HepG2 (cell line): Measurements from ENCODE around the gene PATZ1. TPM values are rescaled to one million over a fixed set of nuclear protein-coding genes. Genes with fewer than 3 reads are reported as not detected.
A peak's percentile ranks its signal among the peaks of the same experiment; 100 is the strongest.

Experiments used
- CREB1 ChIP-seq, 2 experiments: fragments of 450-650 bp in 1 of 2; IDR thresholded peaks; 2 replicates each; pipeline ENCODE4 v1.6.1; 2016 to 2017; ENCODE audit warnings: control low read depth in 1 of 2, mild to moderate bottlenecking in 1 of 2, missing compliant biosample characterization in 1 of 2, missing genetic modification characterization in 1 of 2
- CTCF ChIP-seq: sonication (generic); formaldehyde crosslinking; IDR thresholded peaks from 2 replicates; pipeline ENCODE4 v1.5.0; 2020; ENCODE audit warnings: mild to moderate bottlenecking, missing genetic modification reagents, moderate library complexity
- DMAP1 ChIP-seq: IDR thresholded peaks from 2 replicates; pipeline ENCODE4 v1.6.1; 2016
- DNMT1 ChIP-seq: sonication (generic); formaldehyde crosslinking; IDR thresholded peaks from 2 replicates; pipeline ENCODE4 v1.5.1; 2020; ENCODE audit warnings: mild to moderate bottlenecking, missing genetic modification reagents
- ETV5 ChIP-seq: IDR thresholded peaks from 2 replicates; pipeline ENCODE4 v1.6.1; 2018; ENCODE audit warnings: missing biosample characterization, missing genetic modification reagents, inconsistent platforms, borderline replicate concordance
- FOXA3 ChIP-seq: IDR thresholded peaks from 2 replicates; pipeline ENCODE4 v1.6.1; 2016; ENCODE audit warnings: missing genetic modification reagents, missing compliant biosample characterization
- FOXK1 ChIP-seq: sonication (generic); formaldehyde crosslinking; IDR thresholded peaks from 2 replicates; pipeline ENCODE4 v1.4.0; 2020; ENCODE audit warnings: low read depth, missing genetic modification reagents, borderline replicate concordance
- ISX ChIP-seq: sonication (generic); formaldehyde crosslinking; conservative IDR thresholded peaks from 2 replicates; pipeline ENCODE4 v1.5.0; 2020; ENCODE audit warnings: missing genetic modification reagents
- KLF12 ChIP-seq: sonication (generic); formaldehyde crosslinking; IDR thresholded peaks from 2 replicates; pipeline ENCODE4 v1.4.0; 2020; ENCODE audit warnings: missing genetic modification reagents, borderline replicate concordance
- MED8 ChIP-seq: sonication (generic); formaldehyde crosslinking; IDR thresholded peaks from 2 replicates; pipeline ENCODE4 v1.8.1; 2023; ENCODE audit warnings: mild to moderate bottlenecking, missing genetic modification reagents; ENCODE audit not compliant: insufficient replicate concordance
- MXI1 ChIP-seq: IDR thresholded peaks from 3 replicates; pipeline ENCODE4 v1.6.1; 2012; ENCODE audit warnings: low read depth, low read length, inconsistent platforms, borderline replicate concordance
- MYC ChIP-seq: sonication (generic); formaldehyde crosslinking; IDR thresholded peaks from 2 replicates; pipeline ENCODE4 v1.9.0; 2021; ENCODE audit warnings: missing genetic modification reagents, borderline replicate concordance
- NR2F2 ChIP-seq: IDR thresholded peaks from 2 replicates; pipeline ENCODE4 v1.6.1; 2012; ENCODE audit warnings: low read depth, inconsistent platforms, borderline replicate concordance
- RARG ChIP-seq: sonication (generic); formaldehyde crosslinking; IDR thresholded peaks from 2 replicates; pipeline ENCODE4 v1.4.0; 2020; ENCODE audit warnings: low read depth, mild to moderate bottlenecking, missing genetic modification reagents
- RBFOX2 ChIP-seq: fragments of 200-400 bp; formaldehyde crosslinking; IDR thresholded peaks from 2 replicates; pipeline ENCODE4 v1.6.1; 2017; ENCODE audit warnings: low read depth, mild to moderate bottlenecking, low read length
- SNAI1 ChIP-seq: sonication (generic); formaldehyde crosslinking; IDR thresholded peaks from 2 replicates; pipeline ENCODE4 v1.5.0; 2020; ENCODE audit warnings: mild to moderate bottlenecking, missing genetic modification reagents, borderline replicate concordance
- ZBTB38 ChIP-seq: sonication (generic); formaldehyde crosslinking; IDR thresholded peaks from 2 replicates; pipeline ENCODE4 v1.5.1; 2020; ENCODE audit warnings: mild to moderate bottlenecking, missing genetic modification reagents
- ZBTB7A ChIP-seq: sonication (generic); formaldehyde crosslinking; IDR thresholded peaks from 2 replicates; pipeline ENCODE4 v1.8.0; 2022; ENCODE audit warnings: mild to moderate bottlenecking, missing genetic modification reagents
- ZNF101 ChIP-seq: sonication (generic); formaldehyde crosslinking; IDR thresholded peaks from 2 replicates; pipeline ENCODE4 v1.4.0; 2020; ENCODE audit warnings: mild to moderate bottlenecking, low read depth, missing genetic modification reagents, borderline replicate concordance
- ZNF430 ChIP-seq: sonication (generic); formaldehyde crosslinking; IDR thresholded peaks from 2 replicates; pipeline ENCODE4 v1.9.0; 2021; ENCODE audit warnings: mild to moderate bottlenecking, missing genetic modification reagents
- ZNF850 ChIP-seq: sonication (generic); formaldehyde crosslinking; conservative IDR thresholded peaks from 2 replicates; pipeline ENCODE4 v1.9.0; 2021; ENCODE audit warnings: mild to moderate bottlenecking, missing genetic modification reagents
- polyA plus RNA-seq, 8 experiments: library from polyadenylated mRNA; depleted of rRNA in 3 of 8; stranded (reverse) in 7 of 8; unstranded in 1 of 8; fragments of >200 nt; fragmentation: Illumina TruSeq in 4 of 8; extraction: Trizol in 4 of 8; gene quantifications; 2 replicates each; pipeline versions ENCODE4 v1.2.1 to v1.2.3, GENCODE V29; 2011 to 2016; ENCODE audit warnings: low read depth in 4 of 8, missing spikeins in 1 of 8, mixed read lengths in 1 of 8; ENCODE audit not compliant: insufficient read depth in 1 of 8
- total RNA-seq, 5 experiments: library from RNA; depleted of rRNA; stranded (reverse); fragments of >200 nt; fragmentation: Illumina TruSeq; extraction: Trizol; gene quantifications; 2 replicates each; pipeline ENCODE4 v1.2.3, GENCODE V29; 2016; ENCODE audit warnings: low read depth in 1 of 5
- TF ChIP-seq, protein P1 (sequence below): sonication (generic); formaldehyde crosslinking; IDR thresholded peaks from 2 replicates; pipeline ENCODE4 v1.5.0; 2020; ENCODE audit warnings: missing genetic modification reagents
- TF ChIP-seq, protein P2 (sequence below): sonication (generic); formaldehyde crosslinking; IDR thresholded peaks from 2 replicates; pipeline ENCODE4 v1.5.1; 2020; ENCODE audit warnings: mild to moderate bottlenecking, missing genetic modification reagents

PATZ1 gene
- total and polyA plus RNA-seq, 2 of the 13 experiments (the other 11 are each of a cell fraction or from before 2014, with no cell fraction given) = 24.9 to 30.5 TPM

DNA sequence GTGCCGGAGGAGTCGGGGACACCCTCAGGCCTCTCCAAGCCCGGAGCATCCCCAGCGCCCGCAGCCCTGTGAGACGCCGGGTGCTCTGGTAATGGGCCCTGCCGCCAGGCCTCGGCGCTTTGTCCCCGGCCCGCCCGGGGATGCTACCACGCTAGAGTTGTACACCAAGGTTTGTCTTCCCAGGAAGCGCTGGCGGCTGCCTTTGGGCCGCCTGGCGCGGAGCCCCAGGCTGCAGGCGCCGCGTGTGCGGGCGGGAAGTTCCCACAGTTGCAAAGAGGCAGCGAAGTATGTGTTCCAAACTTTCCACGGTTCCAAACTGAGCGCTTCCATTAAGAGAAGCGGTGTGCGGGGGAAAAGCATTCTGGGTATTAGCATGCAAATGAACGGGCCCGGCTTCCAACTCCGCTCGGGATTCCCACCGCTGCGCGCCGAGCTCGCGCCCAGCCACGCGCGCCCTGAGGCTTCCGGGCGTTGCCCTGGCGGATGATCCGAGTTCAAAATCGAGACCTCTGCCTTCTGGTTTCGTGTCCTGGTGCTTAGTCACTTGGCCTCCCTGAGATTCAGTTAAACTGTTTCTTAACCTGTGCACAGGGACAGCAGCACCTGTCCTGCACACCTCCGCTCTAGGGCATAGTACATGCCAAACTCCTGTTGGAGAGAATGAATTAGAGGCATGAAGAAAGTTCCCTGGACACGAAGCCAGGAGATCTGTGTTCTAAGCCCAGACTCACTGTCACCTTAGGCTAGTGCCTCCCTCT is 1.3 kb upstream of the PATZ1 start (continued):
- TF ChIP-seq DNMT1 (no peak), MED8 (peak; percentile 22), MXI1 (no peak), ISX (CRISPR knock-in tag) (no peak), FOXK1 (CRISPR knock-in tag) (no peak), CREB1 (IDR thresholded peaks at IDR 0.05) (no peak), CREB1 (CRISPR knock-in tag; IDR thresholded peaks at IDR 0.05) (no peak), KLF12 (CRISPR knock-in tag) (no peak), NR2F2 (no peak), ZNF101 (no peak), RBFOX2 (peak; percentile 92), MYC (CRISPR knock-in tag) (peak; percentile 62; the same call in 1 of the 2 replicates), ZNF430 (no peak), CTCF (CRISPR knock-in tag) (no peak), FOXA3 (CRISPR knock-in tag) (no peak; the same call in 1 of the 2 replicates), DMAP1 (CRISPR knock-in tag) (no peak; the same call in 1 of the 2 replicates), SNAI1 (CRISPR knock-in tag) (no peak), RARG (CRISPR knock-in tag) (no peak), ETV5 (CRISPR knock-in tag) (peak; percentile 67), ZBTB7A (no peak), ZBTB38 (CRISPR knock-in tag) (no peak), ZNF850 (CRISPR knock-in tag) (no peak)
- TF ChIP-seq, protein P1, sequence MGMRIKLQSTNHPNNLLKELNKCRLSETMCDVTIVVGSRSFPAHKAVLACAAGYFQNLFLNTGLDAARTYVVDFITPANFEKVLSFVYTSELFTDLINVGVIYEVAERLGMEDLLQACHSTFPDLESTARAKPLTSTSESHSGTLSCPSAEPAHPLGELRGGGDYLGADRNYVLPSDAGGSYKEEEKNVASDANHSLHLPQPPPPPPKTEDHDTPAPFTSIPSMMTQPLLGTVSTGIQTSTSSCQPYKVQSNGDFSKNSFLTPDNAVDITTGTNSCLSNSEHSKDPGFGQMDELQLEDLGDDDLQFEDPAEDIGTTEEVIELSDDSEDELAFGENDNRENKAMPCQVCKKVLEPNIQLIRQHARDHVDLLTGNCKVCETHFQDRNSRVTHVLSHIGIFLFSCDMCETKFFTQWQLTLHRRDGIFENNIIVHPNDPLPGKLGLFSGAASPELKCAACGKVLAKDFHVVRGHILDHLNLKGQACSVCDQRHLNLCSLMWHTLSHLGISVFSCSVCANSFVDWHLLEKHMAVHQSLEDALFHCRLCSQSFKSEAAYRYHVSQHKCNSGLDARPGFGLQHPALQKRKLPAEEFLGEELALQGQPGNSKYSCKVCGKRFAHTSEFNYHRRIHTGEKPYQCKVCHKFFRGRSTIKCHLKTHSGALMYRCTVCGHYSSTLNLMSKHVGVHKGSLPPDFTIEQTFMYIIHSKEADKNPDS = no peak
- TF ChIP-seq, protein P2, sequence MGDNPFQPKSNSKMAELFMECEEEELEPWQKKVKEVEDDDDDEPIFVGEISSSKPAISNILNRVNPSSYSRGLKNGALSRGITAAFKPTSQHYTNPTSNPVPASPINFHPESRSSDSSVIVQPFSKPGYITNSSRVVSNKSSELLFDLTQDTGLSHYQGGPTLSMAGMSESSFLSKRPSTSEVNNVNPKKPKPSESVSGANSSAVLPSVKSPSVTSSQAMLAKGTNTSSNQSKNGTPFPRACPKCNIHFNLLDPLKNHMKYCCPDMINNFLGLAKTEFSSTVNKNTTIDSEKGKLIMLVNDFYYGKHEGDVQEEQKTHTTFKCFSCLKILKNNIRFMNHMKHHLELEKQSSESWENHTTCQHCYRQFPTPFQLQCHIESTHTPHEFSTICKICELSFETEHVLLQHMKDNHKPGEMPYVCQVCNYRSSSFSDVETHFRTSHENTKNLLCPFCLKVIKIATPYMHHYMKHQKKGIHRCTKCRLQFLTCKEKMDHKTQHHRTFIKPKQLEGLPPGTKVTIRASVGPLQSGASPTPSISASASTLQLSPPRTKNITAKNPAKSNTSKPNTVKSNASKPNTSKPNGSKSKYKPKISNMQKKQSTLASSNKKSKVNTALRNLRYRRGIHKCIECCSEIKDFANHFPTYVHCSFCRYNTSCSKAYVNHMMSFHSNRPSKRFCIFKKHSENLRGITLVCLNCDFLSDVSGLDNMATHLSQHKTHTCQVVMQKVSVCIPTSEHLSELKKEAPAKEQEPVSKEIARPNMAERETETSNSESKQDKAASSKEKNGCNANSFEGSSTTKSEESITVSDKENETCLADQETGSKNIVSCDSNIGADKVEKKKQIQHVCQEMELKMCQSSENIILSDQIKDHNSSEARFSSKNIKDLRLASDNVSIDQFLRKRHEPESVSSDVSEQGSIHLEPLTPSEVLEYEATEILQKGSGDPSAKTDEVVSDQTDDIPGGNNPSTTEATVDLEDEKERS (CRISPR knock-in tag) = no peak; the same call in 1 of the 2 replicates
